Gastroesophageal sphincter (tissue), 3 donors: ENCODE data around the gene MAP2K1.
"Not testable (repeated sequence)": the region's sequence is repeated elsewhere in the genome, so short reads cannot be mapped to it uniquely, and the experiment has no call there.

Experiments used
- CTCF ChIP-seq, 4 experiments: fragments of 200-600 bp in 2 of 4; fragments of 450-650 bp in 2 of 4; sonication (generic) in 1 of 4; IDR thresholded peaks; one replicate each; pipeline ENCODE4 v1.5.1; 2017 to 2019; ENCODE audit warnings: antibody characterized with exemption in 4 of 4, mild to moderate bottlenecking in 2 of 4, moderate library complexity in 2 of 4
- POLR2A ChIP-seq, 2 donors: fragments of 450-650 bp; IDR thresholded peaks; one replicate each; pipeline ENCODE4 v1.6.1; 2017; ENCODE audit warnings: antibody characterized with exemption in 2 of 2, mild to moderate bottlenecking in 2 of 2, moderate library complexity in 1 of 2
- POLR2AphosphoS5 ChIP-seq: sonication (generic); formaldehyde crosslinking; IDR thresholded peaks from one replicate; pipeline ENCODE4 v1.6.1; 2017; ENCODE audit warnings: antibody characterized with exemption

GRCh38 chr15:66461294-66461693, 74.6 kb downstream of the MAP2K1 start:
- not testable (repeated sequence) for TF ChIP-seq CTCF (IDR thresholded peaks at IDR 0.05); POLR2A (IDR thresholded peaks at IDR 0.05); POLR2AphosphoS5
